GM12801 (cell line): Measurements from ENCODE around the gene GRIK2.

Experiments used
- CTCF ChIP-seq: IDR thresholded peaks from one replicate; pipeline ENCODE4 v1.5.1; 2011; ENCODE audit warnings: control low read depth; ENCODE audit not compliant: insufficient read length; ENCODE audit errors: extremely low read depth

GRIK2 gene

GRCh38 chr6:101626269-101626668 is 232.8 kb downstream of the GRIK2 start:
- TF ChIP-seq CTCF: no peak

DNA sequence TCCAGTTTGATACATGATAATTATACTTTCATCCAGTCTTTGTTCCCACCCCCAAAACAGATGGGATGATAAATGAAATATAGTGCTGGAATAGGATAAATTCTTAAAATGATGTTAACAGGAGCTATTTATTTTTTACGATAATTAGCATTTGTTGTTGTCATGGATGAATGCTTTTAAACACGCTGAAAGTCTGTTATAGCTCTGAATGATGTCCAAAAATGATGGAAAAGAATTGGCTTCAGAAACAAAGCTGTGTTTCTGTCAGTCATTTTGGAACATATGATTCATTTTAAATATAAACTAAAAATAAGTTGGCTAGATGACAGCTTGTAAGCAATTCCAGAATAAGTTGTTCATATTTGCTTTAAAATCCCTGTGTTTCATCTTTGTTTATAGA is 237.4 kb downstream of the GRIK2 start:
- no peak for TF ChIP-seq CTCF

GRCh38 chr6:101633081-101633480 is 239.6 kb downstream of the GRIK2 start:
- no peak for TF ChIP-seq CTCF

DNA sequence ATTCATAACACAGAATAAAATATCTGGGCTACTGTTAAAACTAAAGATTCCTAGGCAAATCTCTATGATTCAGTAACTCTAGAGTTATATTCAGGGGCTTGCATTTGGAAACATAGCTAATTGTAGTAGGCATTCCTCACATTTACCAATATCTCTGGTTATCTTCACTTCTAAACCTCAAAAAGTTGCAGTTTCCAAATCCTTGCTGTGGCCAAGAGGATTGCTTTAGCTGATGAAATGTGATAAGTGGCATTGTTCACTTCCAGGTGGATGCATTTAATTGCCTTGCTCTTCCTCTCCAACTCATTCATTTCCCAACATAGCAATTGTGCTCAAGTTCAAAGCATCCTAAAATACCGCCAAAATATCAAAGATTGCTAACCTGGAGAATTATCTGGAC is 246.6 kb downstream of the GRIK2 start:
- TF ChIP-seq CTCF: no peak

- no peak for TF ChIP-seq CTCF
Observed at GRCh38 chr6:101645770-101646169, 252.3 kb downstream of the GRIK2 start.

GRCh38 chr6:101650402-101651100 is 257.0 kb downstream of the GRIK2 start:
- no peak for TF ChIP-seq CTCF

DNA sequence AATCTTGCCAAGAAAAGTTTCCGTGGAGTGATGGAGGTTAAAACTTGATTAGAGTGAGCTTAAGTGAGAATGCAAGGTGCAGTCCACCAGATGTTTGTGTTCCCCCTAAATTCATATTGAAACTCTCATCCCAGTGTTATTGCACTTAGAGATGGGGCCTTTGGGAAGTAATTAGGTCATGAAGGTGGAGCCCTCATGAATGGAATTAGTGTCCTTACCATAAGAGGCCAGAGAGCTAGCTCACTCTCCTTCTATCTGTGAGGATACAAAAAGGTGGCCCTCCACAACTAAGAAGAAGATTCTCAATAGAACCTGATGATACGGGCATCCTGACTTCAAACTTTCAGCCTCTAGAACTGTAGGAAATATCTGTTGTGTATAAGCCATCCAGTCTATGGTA is 258.6 kb downstream of the GRIK2 start:
- no peak for TF ChIP-seq CTCF

DNA sequence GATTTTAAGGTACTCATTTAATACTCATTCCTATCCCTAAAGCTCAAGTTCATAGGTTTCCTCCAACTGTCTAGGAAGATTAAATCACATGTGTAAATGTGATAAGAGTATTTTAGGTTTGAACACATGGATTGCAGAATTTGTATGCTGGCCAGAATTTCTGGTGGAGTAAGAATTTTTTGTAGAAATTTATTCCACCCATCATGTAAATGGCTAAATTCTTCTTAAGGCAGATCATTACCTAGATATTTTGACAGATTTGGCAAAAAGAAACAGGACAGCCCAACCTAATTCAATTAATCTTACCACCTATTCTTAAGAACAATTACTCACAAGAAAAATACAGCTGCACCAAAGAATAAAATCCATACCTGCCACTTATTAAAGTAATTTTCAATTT is 261.6 kb downstream of the GRIK2 start:
- TF ChIP-seq CTCF: no peak
